Gastrocnemius medialis (tissue), 4 donors: Measurements from ENCODE around the gene SRRM5.

Source experiments
- CTCF ChIP-seq, 5 experiments: fragments of 450-650 bp in 3 of 5; fragments of 200-600 bp in 2 of 5; sonication (generic) in 2 of 5; IDR thresholded peaks in 4 of 5; conservative IDR thresholded peaks in 1 of 5; 1 replicate in 4 of 5; 2 replicates in 1 of 5; pipeline ENCODE4 v1.5.1; 2016 to 2019; ENCODE audit warnings: antibody characterized with exemption in 5 of 5, mild to moderate bottlenecking in 3 of 5, moderate library complexity in 3 of 5
- POLR2A ChIP-seq, 2 donors: fragments of 450-650 bp; IDR thresholded peaks; one replicate each; pipeline ENCODE4 v1.6.1; 2017; ENCODE audit warnings: antibody characterized with exemption in 2 of 2, mild to moderate bottlenecking in 2 of 2, moderate library complexity in 2 of 2

- TF ChIP-seq CTCF (IDR thresholded peaks at IDR 0.05 in 4 of 5, conservative IDR thresholded peaks at IDR 0.05 in 1 of 5) (no peak), POLR2A (IDR thresholded peaks at IDR 0.05) (no peak)
Observed at GRCh38 chr19:43625918-43626579, 14.2 kb downstream of the SRRM5 start.
